HUDEP-2 (cell line): ENCODE measurements around the gene NOX5.

Experiments
- DNase-seq, 76 experiments: peaks; one replicate each; lab custom pipeline; 2025; ENCODE audit not compliant: unreplicated experiment in 76 of 76; lab: John Stamatoyannopoulos, UW

NOX5 gene

GRCh38 chr15:69075440-69075839 is 60.9 kb downstream of the NOX5 start:
- no peak for DNase-seq

DNA sequence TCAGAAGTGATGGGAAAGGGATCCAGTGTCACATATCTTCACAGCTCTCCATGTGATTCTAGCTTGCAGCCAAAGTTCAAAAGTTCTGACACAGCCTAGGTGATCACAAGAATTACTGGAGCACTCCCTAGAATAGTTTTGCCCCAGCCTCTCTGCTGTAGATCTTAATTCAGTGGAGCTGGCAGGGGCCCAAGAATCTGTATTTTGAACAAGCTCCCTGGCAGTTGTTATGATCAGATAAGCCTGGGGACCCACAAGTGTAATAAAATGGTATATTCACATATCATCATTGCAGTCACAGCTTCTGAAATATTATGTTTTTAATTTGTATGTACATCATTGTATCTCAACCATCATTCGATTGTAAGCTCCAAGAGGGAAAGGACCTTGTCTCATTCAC is 62.3 kb downstream of the NOX5 start:
- DNase-seq: peak in 30 of 76 experiments; percentile 3 to 44 (median 22)

- DNase-seq: no peak
These were observed 64.1 kb downstream of the NOX5 start for GRCh38 chr15:69078638-69079037.

- DNase-seq: no peak
These were observed 66.1 kb downstream of the NOX5 start for GRCh38 chr15:69080295-69081248.

DNA sequence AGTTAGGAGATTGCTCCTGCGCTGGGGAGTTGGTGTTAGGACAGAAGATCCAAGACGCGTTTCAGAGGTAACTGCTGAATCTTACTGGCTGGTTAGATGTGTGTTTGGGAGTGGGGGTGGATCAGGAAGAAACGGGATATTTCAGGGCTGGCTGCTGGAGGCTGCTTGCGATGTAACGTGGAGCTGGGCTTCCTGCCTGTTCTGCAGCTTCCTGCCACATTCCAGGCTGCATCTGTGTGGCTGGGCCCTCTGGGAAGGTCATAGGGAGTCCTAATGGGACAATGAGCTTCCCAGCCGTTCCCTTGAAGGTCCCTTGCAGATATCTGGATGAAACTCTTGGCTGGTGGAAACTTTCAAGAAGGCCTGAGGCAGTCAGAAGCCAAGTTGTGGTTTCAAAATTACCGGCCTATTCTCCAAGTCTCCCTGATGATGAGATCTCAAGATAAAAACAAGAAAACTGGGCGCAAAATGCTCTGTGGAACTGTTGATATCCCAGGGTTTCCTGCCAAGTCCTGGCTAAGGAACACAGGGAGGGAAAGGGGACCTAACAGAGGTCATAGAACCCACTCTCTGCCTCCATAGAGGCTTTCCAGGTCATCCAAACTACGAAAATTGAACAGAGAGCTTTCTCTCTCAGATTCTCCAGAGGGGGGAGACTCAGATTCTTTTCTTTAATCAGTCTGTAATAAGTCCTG is 67.0 kb downstream of the NOX5 start:
- no peak for DNase-seq

DNA sequence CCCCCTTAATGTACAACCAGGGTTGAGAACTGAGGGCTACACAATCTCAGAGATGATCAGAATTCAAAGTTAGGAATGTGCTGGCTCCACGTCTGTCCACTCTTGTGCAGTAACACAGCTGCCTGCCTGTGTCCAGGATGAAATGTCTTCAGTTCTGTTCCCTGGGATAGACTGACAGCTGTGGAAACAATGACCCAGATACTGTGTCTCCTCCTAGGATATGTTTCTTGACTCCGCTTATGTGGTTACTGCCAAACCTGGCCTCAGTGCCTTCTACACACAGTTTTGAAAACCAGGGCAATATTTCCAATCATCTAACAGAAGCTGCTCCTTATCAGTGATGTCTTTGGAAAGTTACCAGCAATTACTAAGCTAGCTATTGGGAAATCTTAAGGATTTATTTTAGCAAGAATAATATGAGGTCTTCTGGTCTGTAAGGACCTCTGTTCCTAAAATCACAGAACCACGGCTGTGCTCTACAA is 67.6 kb downstream of the NOX5 start:
- no peak for DNase-seq

DNA sequence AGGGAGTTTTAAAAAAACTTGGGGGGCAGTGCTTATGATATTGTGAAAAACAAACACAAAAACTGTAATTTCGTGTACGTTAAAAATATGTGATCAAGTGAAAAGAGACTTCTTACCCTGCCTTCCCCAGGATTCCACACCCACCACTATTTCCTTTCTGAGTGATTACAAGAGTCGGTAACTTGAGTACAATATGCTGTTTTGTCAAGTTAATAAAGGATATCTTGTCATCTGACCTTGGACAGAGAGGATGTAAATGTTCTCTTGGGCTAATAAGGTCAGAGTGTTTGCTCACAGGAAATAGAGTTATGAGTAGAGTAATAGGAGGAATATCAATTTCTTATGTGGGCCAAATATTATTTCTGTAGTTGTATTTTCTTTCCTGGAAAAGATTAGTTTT is 68.1 kb downstream of the NOX5 start:
- no peak for DNase-seq

GRCh38 chr15:69084404-69085030 is 70.0 kb downstream of the NOX5 start:
- peak in 1 of 76 experiments; percentile 11 for DNase-seq

GRCh38 chr15:69085325-69086081 is 71.0 kb downstream of the NOX5 start:
- DNase-seq: no peak

DNA sequence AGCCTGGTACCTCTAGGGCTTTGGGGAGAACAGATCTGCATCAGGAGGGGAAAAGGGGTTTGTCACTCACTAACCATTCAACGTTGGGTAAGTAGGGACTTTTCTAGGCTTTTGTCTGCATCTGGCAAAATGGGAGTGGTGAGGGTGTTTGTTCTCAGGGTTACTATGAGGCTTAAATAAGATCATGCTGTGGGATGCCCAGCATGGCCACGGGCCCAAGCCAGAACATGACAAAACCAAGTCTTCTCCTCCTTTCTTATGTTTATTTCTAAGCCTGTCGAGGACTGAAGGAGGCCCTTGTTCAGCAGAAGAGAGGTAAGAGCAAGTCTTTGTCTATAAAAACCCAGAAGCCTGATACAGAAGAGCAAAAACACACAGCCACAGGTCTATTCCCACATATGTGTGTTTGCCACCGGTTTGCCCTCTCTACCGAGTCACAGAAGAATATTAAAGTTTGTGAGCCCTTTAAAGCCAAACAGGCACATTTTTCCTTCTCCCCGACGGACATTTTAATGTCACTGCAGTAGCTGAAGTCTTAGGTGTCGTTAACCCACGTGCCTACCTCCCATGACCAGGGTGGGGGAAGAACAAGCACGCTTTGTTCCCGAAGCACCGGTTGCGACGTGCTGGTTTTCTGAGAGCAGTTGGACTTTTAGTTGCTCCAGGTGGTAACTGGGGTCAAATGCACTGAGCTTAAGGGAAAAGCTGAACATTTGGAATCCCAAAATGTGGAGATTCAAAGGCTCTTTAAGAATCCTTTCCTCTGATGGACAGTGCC is 72.1 kb downstream of the NOX5 start:
- no peak for DNase-seq

DNA sequence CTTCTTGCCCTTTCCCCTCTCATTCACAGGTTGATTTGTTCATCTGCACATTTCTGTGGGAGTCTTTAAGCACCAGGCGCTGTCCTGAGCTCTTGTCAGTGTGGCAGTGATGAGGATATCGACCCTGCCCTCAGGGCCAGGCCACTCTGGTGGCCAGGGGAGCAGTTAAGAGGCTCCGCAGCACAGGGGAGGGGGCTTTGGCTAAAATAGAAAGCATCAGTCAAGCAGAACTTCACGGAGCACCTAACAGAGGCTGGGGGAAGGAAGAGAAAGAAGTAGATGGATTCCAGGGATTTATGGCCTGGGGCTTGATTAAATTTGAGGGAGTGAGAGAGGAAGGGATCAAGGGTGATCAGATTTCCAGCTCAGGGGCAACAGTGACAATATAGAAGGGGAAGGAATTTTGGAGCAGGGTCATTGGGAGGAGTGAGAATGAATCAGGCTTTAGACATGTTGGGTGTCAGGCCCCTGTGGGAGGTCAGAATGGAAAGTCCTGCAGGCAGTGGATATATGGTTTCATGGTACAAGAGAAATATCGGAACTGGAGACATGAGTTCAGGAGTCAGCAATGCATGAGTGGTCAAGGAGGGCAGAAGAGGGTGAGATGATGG is 73.0 kb downstream of the NOX5 start:
- no peak for DNase-seq

DNA sequence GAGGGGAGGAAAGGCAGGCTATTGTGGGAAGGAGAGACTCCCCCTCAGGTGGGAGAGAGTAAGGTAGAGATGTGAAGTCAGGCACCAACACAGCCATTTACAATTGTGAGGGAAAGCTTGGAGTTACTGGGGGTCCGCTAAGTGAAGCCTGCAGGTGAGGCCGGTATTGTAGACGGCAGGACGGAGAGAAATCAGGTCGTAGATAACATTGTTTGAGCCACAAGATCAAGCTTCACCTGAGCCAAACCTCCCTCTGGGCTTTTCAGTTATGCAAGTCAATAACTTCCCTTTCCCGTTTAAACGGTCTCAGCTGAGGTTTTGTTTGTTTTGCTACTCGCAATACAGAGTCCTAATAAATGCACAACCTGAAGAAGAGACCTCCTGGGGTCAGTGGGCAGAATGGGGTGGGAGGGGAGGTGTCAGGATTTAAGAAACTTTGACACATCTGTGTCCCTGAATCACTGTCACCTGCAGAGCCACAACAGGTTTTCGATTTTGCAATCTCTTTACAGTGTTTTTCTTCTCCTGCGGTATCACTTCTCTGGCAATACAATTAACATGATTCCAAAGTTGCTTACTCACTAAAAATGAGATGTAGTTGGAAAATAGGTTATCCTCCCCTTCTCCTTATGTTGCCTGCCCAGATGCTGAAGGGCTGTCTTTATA is 73.9 kb downstream of the NOX5 start:
- no peak for DNase-seq

DNA sequence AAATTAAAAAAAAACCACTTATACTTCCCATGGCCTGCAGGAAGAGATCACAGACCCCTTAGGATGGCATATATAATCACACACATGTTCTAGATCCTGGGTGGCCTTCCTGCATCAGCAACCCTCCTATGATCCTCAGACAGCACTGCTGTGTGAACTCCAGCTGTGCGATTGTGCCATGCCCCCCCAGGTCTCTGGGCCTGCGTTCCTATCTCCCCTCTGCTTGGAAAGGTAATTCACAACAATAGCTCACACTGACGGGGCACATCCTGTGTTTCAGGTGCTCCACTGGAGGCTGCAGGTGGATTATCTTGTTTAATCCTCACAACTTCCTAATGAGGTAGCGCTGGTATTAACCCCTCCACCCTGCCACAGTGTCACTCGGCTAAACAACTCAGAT is 74.8 kb downstream of the NOX5 start:
- no peak for DNase-seq

DNA sequence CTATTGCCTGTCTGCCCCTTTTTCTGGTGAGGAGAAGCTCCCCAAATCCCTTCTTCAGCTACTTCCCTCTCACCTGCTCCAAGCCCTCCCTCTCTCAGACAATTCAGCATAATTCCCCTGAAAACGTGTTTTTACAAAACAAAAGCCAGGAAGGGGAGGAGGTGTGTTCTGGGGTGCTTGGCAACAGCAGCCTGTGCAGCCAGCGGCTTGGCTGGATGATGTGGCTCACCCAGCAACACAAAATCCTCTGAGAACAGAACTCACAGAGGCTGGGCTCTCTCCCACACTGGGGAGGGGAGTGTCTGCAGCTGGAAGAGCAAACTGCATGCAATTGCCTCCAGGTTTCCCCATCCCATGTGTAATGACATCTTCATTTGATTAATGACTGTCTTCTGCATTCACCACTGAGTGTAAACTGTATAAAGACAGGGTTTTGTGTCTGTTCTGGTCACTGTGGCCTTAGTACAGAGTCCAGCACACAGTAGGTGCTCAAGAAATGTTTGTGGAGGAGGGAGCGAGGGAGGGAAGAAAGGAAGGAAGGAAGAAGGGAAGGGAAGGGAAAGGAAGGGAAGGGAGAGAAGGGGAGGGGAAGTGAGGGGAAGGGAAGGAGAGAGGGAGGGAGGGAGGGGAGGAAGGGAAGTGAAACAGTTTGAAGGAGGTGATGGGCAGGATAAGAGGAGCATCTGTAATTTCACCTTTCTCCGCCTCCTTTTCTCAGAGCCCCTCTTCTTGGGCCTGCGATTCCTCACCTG is 75.9 kb downstream of the NOX5 start:
- no peak for DNase-seq

DNA sequence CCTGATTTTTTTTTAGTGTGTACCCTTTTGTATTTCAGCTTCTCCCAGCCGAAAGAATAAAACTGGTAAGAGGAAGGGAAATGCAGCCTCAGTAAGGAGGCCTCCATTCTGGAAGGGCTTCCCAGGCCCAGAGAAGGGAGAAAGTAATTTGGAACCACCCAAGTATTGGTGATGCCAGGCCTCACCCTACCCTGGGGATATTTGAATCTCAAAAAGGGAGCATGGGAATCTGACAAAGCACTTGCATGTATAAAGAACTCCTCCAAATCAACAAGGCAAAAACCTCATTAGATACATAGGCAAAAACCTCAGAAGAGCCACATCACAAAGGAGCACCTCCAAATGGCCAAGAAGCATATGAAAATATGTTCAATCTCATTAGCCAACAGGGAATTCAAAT is 77.2 kb downstream of the NOX5 start:
- DNase-seq: no peak

- DNase-seq: peak in 42 of 76 experiments; percentile 5 to 75 (median 41)
These were observed 77.7 kb downstream of the NOX5 start for GRCh38 chr15:69092159-69092558.

- peak in 9 of 76 experiments; percentile 7 to 23 (median 12) for DNase-seq
These were observed 78.6 kb downstream of the NOX5 start for GRCh38 chr15:69093127-69093526.

DNA sequence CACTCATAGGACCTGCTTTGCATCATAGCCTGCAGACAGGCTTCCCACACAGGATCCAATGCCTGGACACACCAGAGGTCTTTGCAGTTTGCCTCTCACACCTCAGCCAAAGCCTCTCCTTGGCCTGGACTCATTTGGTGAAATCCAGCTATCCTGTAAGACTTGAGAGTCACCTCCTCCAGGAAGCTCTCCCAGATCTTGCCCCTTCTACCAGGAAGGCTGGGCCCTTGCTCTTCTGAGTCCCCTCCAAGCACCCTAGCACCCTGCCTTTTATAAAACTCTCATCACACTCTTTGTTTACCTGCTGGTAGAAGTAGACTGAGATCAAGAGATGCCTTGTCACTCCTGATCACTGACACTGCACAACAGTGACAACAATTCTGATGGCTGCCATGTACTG is 79.1 kb downstream of the NOX5 start:
- DNase-seq: no peak
